Activated CD8-positive, alpha-beta T cell treated with anti-CD3 and anti-CD28 coated beads for 36 hours (primary cell): ENCODE measurements around the gene CAMKK2. TPM values are rescaled to one million over a fixed set of nuclear protein-coding genes. Genes with fewer than 3 reads are reported as not detected.

Experiments
- ATAC-seq: fragments of 200-7000 bp; cut with Tn5 transposase; one replicate; pipeline ENCODE4 v1.10.0; 2021; ENCODE audit warnings: mild to moderate bottlenecking, moderate library complexity
- CTCF ChIA-PET: fragments of 350-600 bp; sonication (Branson Sonifier 250); formaldehyde crosslinking; loops from one replicate; lab custom pipeline; 2021; ENCODE audit warnings: antibody characterized with exemption; lab: Charles Lee
- POLR2A ChIA-PET: fragments of 350-600 bp; sonication (Branson Sonifier 250); formaldehyde crosslinking; loops from one replicate; lab custom pipeline; 2021; ENCODE audit warnings: antibody characterized with exemption; lab: Charles Lee
- DNase-seq: peaks from one replicate; pipeline ENCODE4 v3.0.0-alpha.2; 2020
- H3K27ac Mint-ChIP-seq: one replicate; pipeline ENCODE4 v1.8.0; 2021; ENCODE audit warnings: mild to moderate bottlenecking, mixed read lengths
- H3K27me3 Mint-ChIP-seq: one replicate; pipeline ENCODE4 v1.8.0; 2021; ENCODE audit warnings: mixed read lengths
- H3K36me3 Mint-ChIP-seq: one replicate; pipeline ENCODE4 v1.8.0; 2021; ENCODE audit warnings: low read depth, mixed read lengths
- H3K4me1 Mint-ChIP-seq: one replicate; pipeline ENCODE4 v1.8.0; 2021; ENCODE audit warnings: low read depth, mixed read lengths
- H3K4me3 Mint-ChIP-seq: one replicate; pipeline ENCODE4 v1.8.0; 2021; ENCODE audit warnings: mild to moderate bottlenecking, moderate library complexity, mixed read lengths
- H3K9me3 Mint-ChIP-seq: one replicate; pipeline ENCODE4 v1.8.0; 2021; ENCODE audit warnings: mixed read lengths
- CTCF ChIP-seq: fragments of 200-600 bp; IDR thresholded peaks from one replicate; pipeline ENCODE4 v1.8.0; 2022; ENCODE audit warnings: antibody characterized with exemption, mild to moderate bottlenecking
- intact Hi-C: fragments of 100-400 bp; cut with micrococcal nuclease; formaldehyde crosslinking; loops from one replicate; pipeline ENCODE4 v1.10.0; 2022
- total RNA-seq, 2 experiments: library from RNA; stranded (reverse); gene quantifications; one replicate each; pipeline ENCODE4 v1.2.3, GENCODE V29; 2021

The CAMKK2 gene
- total RNA-seq, 2 experiments from 2014 or later: 25.2 to 28.0 TPM

- intact Hi-C loops: no loop called here
- Mint-ChIP-seq H3K4me1 (no peaks in the 10 kb centered on the region), H3K9me3 (no peaks in the 10 kb centered on the region), H3K36me3 (peaks cover 37% of the 10 kb centered on the region), H3K27ac (no peak overlapping the region), H3K27me3 (no peaks in the 10 kb centered on the region), H3K4me3 (no peak overlapping the region)
- POLR2A ChIA-PET: no interaction called here
- no peak for DNase-seq
- ATAC-seq: no peak
- CTCF ChIA-PET: no interaction called here
- TF ChIP-seq CTCF: no peak
Observed at GRCh38 chr12:121267822-121268221, 28.7 kb downstream of the CAMKK2 start.

- ChIA-PET POLR2A (interaction anchor here (0.6 kb wide), 1 partner anchor 1194 kb away, joined by 3 read pairs; no protein-coding TSS in a partner anchor), CTCF (no interaction called here)
- DNase-seq (no peak), ATAC-seq (no peak)
- H3K9me3 Mint-ChIP-seq: no peaks in the 10 kb centered on the region
- no peaks in the 10 kb centered on the region for H3K27me3 Mint-ChIP-seq
- intact Hi-C loops: no loop called here
- H3K27ac Mint-ChIP-seq: no peak overlapping the region
- no peak overlapping the region for H3K4me3 Mint-ChIP-seq
- no peaks in the 10 kb centered on the region for H3K4me1 Mint-ChIP-seq
- no peak for TF ChIP-seq CTCF
- peaks cover 44% of the 10 kb centered on the region for H3K36me3 Mint-ChIP-seq
Observed at GRCh38 chr12:121264951-121265515, 31.5 kb downstream of the CAMKK2 start.

- peaks cover 44% of the 10 kb centered on the region for H3K36me3 Mint-ChIP-seq
- CTCF ChIA-PET: interaction anchor here (0.9 kb wide), 1 partner anchor 179 kb away, joined by 3 read pairs; no protein-coding TSS in a partner anchor
Observed at GRCh38 chr12:121264135-121264534, 32.4 kb downstream of the CAMKK2 start.

GRCh38 chr12:121263206-121263935 lies 33.1 kb downstream of the CAMKK2 start:
- intact Hi-C loops: no loop called here
- ATAC-seq (no peak), DNase-seq (no peak)
- no peak overlapping the region for H3K27ac Mint-ChIP-seq
- H3K4me3 Mint-ChIP-seq: no peak overlapping the region
- no peak for TF ChIP-seq CTCF
- H3K36me3 Mint-ChIP-seq: peaks cover 44% of the 10 kb centered on the region
- H3K9me3 Mint-ChIP-seq: no peaks in the 10 kb centered on the region
- ChIA-PET CTCF (interaction anchor here (0.9 kb wide), 1 partner anchor 180 kb away, joined by 3 read pairs; no protein-coding TSS in a partner anchor), POLR2A (no interaction called here)
- no peaks in the 10 kb centered on the region for H3K27me3 Mint-ChIP-seq
- H3K4me1 Mint-ChIP-seq: no peaks in the 10 kb centered on the region

More at GRCh38 chr12:121264135-121264534, 32.4 kb downstream of the CAMKK2 start:
- DNase-seq: no peak
- POLR2A ChIA-PET: no interaction called here
- no peak overlapping the region for H3K4me3 Mint-ChIP-seq
- no peaks in the 10 kb centered on the region for H3K27me3 Mint-ChIP-seq
- no peak for ATAC-seq
- no peaks in the 10 kb centered on the region for H3K9me3 Mint-ChIP-seq
- no peaks in the 10 kb centered on the region for H3K4me1 Mint-ChIP-seq
- no peak for TF ChIP-seq CTCF
- no peak overlapping the region for H3K27ac Mint-ChIP-seq
- intact Hi-C loops: no loop called here

GRCh38 chr12:121261398-121261797 lies 35.1 kb downstream of the CAMKK2 start:
- H3K27ac Mint-ChIP-seq: no peak overlapping the region
- H3K4me1 Mint-ChIP-seq: no peaks in the 10 kb centered on the region
- CTCF ChIA-PET: no interaction called here
- H3K9me3 Mint-ChIP-seq: no peaks in the 10 kb centered on the region
- no peak for TF ChIP-seq CTCF
- peaks cover 46% of the 10 kb centered on the region for H3K36me3 Mint-ChIP-seq
- DNase-seq (no peak), ATAC-seq (no peak)
- H3K27me3 Mint-ChIP-seq: no peaks in the 10 kb centered on the region
- POLR2A ChIA-PET: interaction anchor here (0.6 kb wide), 1 partner anchor 91 kb away, joined by 4 read pairs; the partner anchor contains the start of gene ANAPC5
- H3K4me3 Mint-ChIP-seq: no peak overlapping the region
- intact Hi-C loops: no loop called here
